Nephron progenitor cell (in vitro differentiated cells): ENCODE measurements around the gene AAK1.
"Not testable (repeated sequence)": the region's sequence is repeated elsewhere in the genome, so short reads cannot be mapped to it uniquely, and the experiment has no call there.

Experiments
- DNase-seq: peaks from one replicate; pipeline ENCODE4 v3.0.0; 2021
- H3K27ac Mint-ChIP-seq: 2 replicates; pipeline ENCODE4 v1.8.0; 2021; ENCODE audit warnings: mild to moderate bottlenecking, moderate library complexity, mixed read lengths
- H3K27me3 Mint-ChIP-seq: 2 replicates; pipeline ENCODE4 v1.8.0; 2021; ENCODE audit warnings: mild to moderate bottlenecking, low read depth, mixed read lengths; ENCODE audit not compliant: poor library complexity
- H3K36me3 Mint-ChIP-seq: 2 replicates; pipeline ENCODE4 v1.8.0; 2021; ENCODE audit warnings: low read depth, mixed read lengths
- H3K4me1 Mint-ChIP-seq: 2 replicates; pipeline ENCODE4 v1.8.0; 2021; ENCODE audit warnings: mixed read lengths
- H3K4me3 Mint-ChIP-seq: 2 replicates; pipeline ENCODE4 v1.8.0; 2021; ENCODE audit warnings: mild to moderate bottlenecking, moderate library complexity, mixed read lengths
- H3K9me3 Mint-ChIP-seq: 2 replicates; pipeline ENCODE4 v1.8.0; 2021; ENCODE audit warnings: mild to moderate bottlenecking, moderate library complexity, mixed read lengths
- CTCF ChIP-seq: fragments of 200-600 bp; sonication (generic); IDR thresholded peaks from 2 replicates; pipeline ENCODE4 v1.5.0; 2021; ENCODE audit warnings: antibody characterized with exemption

The AAK1 gene

GRCh38 chr2:69623236-69623635 is 20.3 kb downstream of the AAK1 start:
- Mint-ChIP-seq H3K9me3 (peaks cover 4% of the 10 kb centered on the region), H3K27ac (no peak overlapping the region)

DNA sequence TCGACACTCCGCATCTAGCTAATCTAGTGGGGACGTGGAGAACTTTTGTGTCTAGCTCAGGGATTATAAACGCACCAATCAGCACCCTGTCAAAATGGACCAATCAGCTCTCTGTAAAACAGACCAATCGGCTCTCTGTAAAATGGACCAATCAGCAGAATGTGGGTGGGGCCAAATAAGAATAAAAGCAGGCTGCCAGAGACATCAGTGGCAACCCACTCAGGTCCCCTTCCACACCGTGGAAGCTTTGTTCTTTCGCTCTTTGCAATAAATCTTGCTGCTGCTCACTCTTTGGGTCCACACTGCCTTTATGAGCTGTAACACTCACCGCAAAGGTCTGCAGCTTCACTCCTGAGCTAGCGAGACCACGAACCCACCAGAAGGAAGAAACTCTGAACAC is 20.7 kb downstream of the AAK1 start:
- not testable (repeated sequence) for DNase-seq, H3K9me3 Mint-ChIP-seq

More at GRCh38 chr2:69623236-69623635, 20.3 kb downstream of the AAK1 start:
- no peaks in the 10 kb centered on the region for H3K36me3 Mint-ChIP-seq
- DNase-seq = no peak
- H3K4me3 Mint-ChIP-seq = no peak overlapping the region
- H3K4me1 Mint-ChIP-seq = no peaks in the 10 kb centered on the region
- no peaks in the 10 kb centered on the region for H3K27me3 Mint-ChIP-seq
- TF ChIP-seq CTCF = no peak

GRCh38 chr2:69622017-69622540 is 21.5 kb downstream of the AAK1 start:
- H3K27ac Mint-ChIP-seq, H3K9me3 Mint-ChIP-seq, H3K4me3 Mint-ChIP-seq, H3K27me3 Mint-ChIP-seq, DNase-seq, H3K36me3 Mint-ChIP-seq, H3K4me1 Mint-ChIP-seq: not testable (repeated sequence)

More for the DNA sequence above, 20.7 kb downstream of the AAK1 start:
- H3K4me3 Mint-ChIP-seq, H3K27ac Mint-ChIP-seq, H3K36me3 Mint-ChIP-seq, H3K4me1 Mint-ChIP-seq, H3K27me3 Mint-ChIP-seq: not testable (repeated sequence)

GRCh38 chr2:69621440-69621839 is 22.1 kb downstream of the AAK1 start:
- no peaks in the 10 kb centered on the region for H3K27me3 Mint-ChIP-seq
- no peak overlapping the region for H3K4me3 Mint-ChIP-seq

DNA sequence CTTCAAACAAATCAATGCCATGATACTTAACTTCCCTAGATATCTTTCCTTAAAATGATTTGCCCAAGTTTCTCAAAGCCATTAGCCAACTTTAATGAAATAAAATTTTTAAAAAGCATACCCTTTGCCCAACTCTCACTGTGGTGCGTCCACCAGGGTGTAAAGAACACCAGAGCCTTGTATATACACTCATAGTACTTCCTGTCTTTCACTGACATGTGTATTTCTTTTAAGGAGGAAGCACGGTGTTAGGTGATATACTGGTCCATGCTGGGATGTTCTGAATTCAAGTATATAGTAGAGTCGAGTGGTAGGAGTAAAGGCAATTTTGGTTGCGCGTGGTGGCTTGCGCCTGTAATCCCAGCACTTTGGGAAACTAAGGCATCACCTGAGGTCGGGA is 22.7 kb downstream of the AAK1 start:
- Mint-ChIP-seq H3K9me3 (peaks cover 4% of the 10 kb centered on the region), H3K4me1 (no peaks in the 10 kb centered on the region), H3K27ac (no peak overlapping the region), H3K27me3 (no peaks in the 10 kb centered on the region), H3K36me3 (no peaks in the 10 kb centered on the region), H3K4me3 (no peak overlapping the region)
- no peak for TF ChIP-seq CTCF
- DNase-seq = no peak

More at GRCh38 chr2:69621440-69621839, 22.1 kb downstream of the AAK1 start:
- Mint-ChIP-seq H3K9me3 (peaks cover 4% of the 10 kb centered on the region), H3K27ac (no peak overlapping the region), H3K36me3 (no peaks in the 10 kb centered on the region), H3K4me1 (no peaks in the 10 kb centered on the region)
- DNase-seq = no peak
- no peak for TF ChIP-seq CTCF

DNA sequence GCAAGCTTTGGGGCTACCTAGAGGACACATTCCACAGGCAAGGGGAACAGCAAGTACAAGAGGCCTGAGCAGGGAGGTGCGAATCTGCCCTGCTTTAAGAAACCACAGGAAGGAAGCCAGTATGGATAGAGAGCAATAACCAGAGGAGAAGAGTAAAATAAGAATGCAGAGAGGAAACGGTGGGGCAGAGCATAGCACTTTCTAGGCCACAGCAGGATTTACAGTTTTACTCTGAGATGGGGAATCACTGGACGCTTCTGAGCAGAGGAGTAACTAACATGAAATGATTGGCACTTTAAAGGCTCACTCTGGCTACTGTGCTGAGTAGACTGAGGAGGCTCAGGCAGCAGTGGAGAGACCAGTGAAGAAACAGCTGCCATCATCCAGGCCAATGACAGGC is 23.8 kb downstream of the AAK1 start:
- H3K27ac Mint-ChIP-seq = no peak overlapping the region
- peaks cover 4% of the 10 kb centered on the region for H3K9me3 Mint-ChIP-seq
- TF ChIP-seq CTCF = no peak
- no peaks in the 10 kb centered on the region for H3K27me3 Mint-ChIP-seq
- no peak for DNase-seq
- H3K4me1 Mint-ChIP-seq = no peaks in the 10 kb centered on the region
- H3K4me3 Mint-ChIP-seq = no peak overlapping the region
- H3K36me3 Mint-ChIP-seq = peaks cover 2% of the 10 kb centered on the region

GRCh38 chr2:69618362-69618761 is 25.2 kb downstream of the AAK1 start:
- H3K9me3 Mint-ChIP-seq = peaks cover 4% of the 10 kb centered on the region
- H3K27ac Mint-ChIP-seq = no peak overlapping the region
- no peak for TF ChIP-seq CTCF
- no peak for DNase-seq
- no peak overlapping the region for H3K4me3 Mint-ChIP-seq
- H3K4me1 Mint-ChIP-seq = no peaks in the 10 kb centered on the region
- peaks cover 13% of the 10 kb centered on the region for H3K36me3 Mint-ChIP-seq
- no peaks in the 10 kb centered on the region for H3K27me3 Mint-ChIP-seq
